ENCODE measurements around the gene FEZ2.

Gene FEZ2

DNA sequence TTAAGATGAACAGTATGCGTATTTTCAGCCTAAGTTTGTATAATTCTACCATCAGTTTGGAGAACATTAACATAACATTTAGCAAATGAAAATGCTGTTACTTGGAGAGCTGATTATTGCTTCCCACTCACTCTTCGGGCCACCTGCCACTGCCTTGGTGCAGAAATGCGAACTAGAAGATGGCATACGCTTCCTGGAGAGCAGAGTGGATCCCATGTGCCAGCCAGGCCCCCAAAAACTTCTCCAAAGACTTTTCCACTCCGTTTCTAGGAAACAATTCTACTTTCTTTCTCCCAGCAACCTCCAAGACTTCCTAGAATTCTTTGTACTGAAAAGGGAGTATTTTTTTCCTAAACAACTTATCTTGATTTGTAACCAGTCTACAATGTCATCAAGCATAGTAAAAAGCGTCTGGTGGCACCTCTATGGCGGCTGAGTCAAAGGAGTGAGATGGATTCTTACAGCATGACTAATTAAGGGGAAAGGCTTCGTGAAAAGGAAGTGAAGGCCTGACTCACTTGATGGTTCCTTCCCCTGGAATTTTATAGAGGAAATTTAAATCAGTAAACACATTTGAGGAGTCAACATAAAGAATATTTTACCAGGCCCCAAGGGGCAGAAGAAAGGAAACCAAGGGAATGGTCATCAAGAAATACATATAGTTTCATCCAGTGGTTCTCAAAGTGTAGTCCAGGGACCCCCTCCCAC is 36.6 kb downstream of the FEZ2 start:
- DNase-seq (ENCODE audit: low read depth), result no peak

DNA sequence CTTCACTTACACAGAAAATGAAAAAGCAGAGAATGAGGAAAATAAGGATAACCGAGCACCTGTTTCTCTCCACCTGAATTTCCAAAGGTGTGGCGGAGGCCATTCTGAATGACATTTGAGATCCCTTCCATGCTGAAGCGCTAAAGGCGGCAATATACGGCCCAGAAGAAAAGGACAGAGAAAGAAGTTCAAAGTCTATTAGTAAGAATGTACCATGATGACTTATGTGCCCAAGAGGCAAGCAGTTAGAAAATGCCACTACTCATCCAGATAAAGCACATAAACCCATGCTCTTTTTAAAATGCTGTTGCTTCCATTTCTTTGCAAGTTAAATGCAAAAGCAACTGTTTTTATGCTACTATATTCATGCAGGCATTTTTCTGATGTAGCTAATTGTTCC is 37.2 kb downstream of the FEZ2 start:
- no peak for DNase-seq (ENCODE audit: low read depth)

DNA sequence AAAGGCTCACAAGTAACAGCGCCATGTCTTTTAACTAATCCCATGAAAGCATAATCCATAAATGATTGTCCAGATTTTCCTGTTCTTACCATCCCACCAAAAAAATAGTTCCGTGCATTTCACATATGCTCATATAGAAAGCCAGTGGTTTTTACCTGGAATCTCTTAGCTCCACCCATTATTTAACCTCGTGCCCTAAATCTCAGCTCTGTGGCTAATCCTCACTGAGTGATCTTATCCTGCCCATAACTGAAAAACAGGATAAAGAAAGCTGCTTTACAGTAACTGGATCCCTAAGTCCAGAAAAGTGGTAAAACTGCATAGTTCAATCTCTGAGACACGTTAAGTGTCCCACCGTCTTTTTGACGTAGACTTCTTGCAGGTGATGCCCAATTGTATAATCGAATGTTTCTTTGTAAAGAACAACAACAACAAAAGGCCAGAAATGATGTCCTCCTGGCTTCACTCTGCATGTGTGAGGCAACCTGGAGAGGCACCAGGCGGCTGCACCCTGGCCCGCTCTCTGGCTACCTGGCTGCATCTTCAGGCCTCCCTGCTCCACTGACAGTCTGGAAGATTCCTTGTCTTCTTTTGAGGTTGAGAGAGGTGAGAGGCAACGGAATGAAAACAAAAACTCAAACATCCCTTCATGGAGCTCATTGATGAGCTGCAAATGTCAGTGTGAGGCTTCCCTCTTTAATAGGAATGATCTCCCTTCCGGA is 38.6 kb downstream of the FEZ2 start:
- DNase-seq (ENCODE audit: low read depth), result no peak

DNA sequence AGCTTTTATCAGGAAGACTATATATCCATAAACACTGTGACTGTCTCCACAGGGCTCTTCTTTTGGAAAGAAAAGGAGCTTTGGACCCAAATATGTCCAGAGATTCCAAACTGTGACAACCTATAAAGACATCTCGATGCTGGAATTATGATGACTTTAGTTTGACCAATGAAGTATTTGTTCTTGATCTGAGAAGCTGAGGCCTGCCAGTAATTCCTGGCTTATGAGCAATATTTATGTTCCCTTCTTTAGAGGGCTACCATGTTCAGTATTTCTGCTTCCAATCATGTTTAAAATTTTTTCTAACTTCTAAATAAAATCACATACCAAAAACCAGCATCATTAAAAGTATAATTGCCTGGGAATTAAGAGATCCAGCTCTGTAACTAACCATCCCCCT is 41.1 kb downstream of the FEZ2 start:
- no peak for DNase-seq (ENCODE audit: low read depth)

DNA sequence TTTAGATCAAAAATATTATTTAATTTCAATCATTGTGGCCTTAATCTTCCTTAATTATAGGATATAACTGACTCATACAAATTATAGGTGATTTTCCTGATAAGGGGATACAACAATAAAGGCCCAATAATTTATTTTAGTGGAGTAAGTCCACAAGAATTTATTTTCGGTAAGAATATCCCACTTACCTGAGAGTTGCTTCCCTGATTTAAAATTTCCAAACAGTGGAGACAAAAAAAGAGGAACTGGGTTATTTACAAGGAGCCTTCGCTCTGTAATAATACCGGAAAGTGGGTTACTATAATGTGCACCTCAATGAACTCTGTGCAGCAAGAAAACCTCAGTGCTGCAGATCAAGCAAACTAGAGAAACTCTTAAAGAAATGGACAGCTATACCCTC is 42.2 kb downstream of the FEZ2 start:
- DNase-seq (ENCODE audit: low read depth), result no peak

DNA sequence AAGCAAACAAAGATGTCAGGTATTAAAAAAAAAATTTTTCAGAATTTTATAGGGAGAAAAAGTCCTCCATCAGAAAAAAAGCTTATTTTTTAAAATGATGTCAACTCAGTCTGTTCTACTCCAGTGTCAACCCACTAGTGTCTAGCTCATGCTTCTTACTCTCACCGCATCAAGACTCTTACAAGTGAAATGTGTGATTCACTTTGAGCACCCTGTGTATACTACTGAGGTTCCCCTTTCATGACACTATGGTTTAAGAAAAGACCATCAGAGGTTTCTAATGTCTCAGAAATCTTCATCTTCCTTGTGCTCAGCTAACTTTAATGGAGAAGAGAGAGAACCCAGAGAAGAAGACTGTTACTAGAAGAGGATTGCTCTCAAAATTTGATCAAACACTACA is 43.4 kb downstream of the FEZ2 start:
- no peak for DNase-seq (ENCODE audit: low read depth)

DNA sequence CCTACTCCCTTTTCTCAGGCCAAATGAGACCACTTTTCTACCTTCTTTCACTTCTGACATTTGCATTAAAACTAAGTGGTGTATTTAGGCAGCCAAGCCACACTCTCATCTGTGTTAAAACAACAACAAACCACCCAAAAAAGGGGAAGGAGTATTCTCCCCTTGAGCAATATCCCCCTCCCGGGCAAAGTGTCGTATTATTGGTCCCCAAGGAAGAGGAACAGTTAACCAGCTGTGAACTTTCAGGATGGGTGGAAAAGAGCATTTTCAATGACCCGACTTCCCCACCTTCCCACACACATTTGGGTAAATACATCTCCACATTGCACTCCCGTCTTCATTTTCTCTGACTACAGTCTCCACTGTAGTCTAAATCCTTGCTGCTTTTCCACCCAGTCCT is 44.3 kb downstream of the FEZ2 start:
- no peak for DNase-seq (ENCODE audit: low read depth)

DNA sequence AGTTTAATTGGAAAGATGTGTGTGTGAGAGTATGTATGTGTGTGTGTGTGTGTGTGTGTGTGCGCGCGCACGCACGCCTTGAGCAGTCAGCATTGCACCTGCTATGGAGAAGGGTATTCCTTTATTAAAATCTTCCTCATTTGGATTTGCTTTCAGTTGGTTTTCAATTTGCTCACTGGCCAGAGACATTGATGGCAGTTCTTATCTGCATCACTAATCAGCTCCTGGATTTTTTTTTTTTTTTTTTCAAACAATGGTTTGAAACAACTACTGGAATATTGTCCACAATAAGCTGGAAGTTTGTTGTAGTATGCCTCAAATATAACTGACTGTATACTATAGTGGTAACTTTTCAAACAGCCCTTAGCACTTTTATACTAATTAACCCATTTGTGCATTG is 48.0 kb downstream of the FEZ2 start:
- no peak for DNase-seq (ENCODE audit: low read depth)

DNA sequence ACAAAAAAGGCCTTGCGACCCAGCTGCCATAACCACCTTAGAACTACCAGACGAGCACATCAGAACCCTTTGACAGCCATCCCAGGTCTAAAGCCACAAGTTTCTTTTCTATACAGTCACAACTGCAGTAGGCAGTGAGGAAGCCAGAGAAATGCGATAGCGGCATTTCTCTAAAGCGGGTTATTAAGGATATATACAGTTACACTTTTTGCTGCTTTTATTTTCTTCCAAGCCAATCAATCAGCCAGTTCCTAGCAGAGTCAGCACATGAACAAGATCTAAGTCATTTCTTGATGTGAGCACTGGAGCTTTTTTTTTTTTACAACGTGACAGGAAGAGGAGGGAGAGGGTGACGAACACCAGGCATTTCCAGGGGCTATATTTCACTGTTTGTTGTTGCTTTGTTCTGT is 48.8 kb downstream of the FEZ2 start:
- DNase-seq (ENCODE audit: low read depth), result no peak

DNA sequence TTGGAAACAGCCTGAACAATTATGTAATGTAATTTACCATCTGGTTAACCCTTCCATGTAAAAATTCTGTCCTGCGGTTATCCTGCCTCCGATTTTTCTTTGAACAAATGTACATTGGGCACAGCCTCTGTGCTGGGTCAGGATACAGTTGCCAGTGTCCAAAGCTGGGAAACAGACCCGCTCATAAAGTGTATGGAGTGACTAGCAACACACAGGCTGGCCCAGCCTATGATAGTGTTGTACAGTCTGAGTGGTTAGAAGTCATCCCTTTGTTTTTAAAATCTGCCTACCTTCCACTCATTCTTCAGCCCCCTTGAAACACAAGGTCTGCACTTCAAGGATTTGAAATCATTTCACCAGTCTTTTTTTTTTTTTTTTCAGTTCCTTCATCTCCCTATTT is 50.1 kb downstream of the FEZ2 start:
- DNase-seq (ENCODE audit: low read depth), result no peak

DNA sequence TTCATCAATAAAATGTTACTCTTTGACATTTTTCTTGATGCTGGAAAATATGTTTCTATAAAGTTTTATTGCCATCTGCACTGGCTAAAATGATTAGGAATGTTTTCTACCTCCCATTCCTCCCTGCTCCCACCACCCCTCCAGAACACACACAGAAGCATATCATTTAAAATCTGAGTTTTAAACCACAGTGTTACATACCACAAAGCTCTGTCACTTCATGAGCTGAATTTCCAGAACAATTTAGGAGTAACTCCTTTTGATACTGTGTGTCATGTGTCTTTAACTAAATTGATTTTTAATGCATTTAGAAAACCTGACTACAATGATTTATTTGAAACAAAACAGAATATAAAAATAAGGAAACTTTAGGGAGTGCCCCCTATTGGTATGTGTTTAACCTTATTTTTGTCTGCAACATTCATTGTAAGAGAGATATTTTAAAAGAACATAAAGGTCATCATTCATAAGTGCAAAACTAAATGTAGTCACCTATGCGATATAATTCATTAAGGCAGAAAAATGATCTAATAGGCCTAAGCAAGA is 52.0 kb downstream of the FEZ2 start:
- DNase-seq (ENCODE audit: low read depth), result no peak

DNA sequence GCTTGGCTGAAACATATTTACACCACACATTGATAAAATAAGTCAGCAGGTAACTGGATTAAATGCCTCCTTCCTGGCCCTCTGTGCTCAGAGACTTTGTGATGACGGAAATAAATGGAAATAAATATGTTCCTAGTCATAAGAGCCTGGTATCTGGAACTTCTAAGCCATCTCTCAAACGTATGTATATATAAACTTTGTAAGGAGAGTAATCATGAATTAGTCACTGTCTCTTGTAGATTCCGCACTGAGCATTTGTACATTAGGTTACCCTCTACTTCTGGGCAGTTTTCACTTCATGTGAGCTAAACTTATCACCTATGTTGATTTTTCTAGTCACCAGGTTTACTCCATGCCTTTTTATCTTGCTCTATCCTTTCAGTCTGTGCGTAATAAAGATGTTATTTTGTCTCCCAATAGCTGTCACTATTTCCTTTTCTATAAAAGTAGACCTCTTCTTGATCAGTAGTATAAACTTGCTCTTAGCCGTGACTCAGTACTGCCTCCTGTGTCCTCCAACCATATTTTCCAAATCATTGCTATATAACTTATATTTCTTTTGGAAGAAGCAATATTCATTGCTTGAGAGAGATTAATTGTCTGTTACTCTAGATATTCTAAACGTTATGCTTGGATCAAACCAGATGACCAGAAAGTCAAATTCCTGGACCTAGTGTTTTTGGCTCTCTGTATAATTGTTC is 53.2 kb downstream of the FEZ2 start:
- no peak for DNase-seq (ENCODE audit: low read depth)

DNA sequence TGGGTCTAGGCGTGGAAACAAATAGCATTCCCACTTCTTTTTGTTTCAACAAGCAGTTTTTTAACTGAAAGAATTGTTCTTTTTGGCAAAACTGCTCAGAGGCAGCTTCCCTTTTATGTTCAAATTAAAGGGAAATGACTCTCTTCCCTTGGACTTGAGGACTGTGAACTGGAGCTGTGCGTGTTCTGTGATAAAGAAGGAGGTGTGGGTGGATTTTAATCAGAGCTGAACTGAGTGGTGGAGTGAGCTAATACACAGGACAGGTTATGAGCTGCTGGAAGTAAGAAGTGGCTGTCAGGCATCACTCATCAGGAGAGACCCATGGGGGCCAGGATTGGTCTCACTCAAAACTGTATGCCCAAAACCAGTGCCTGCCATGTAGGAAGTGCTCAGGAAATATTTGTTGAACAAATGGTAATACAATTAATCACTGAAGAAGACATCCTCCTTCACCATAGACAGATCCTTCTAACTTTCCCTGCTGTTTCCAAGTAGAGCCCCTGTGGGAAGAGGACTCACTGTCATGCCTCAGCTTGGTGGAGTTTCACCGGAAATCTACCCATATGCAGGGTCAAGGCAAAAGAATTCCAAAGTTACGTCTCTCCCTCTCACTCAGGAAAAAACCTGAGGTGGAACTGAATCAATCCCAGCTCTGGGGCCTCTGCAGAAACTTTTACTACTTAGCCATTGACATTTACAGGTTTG is 55.9 kb downstream of the FEZ2 start:
- DNase-seq (ENCODE audit: low read depth), result no peak

DNA sequence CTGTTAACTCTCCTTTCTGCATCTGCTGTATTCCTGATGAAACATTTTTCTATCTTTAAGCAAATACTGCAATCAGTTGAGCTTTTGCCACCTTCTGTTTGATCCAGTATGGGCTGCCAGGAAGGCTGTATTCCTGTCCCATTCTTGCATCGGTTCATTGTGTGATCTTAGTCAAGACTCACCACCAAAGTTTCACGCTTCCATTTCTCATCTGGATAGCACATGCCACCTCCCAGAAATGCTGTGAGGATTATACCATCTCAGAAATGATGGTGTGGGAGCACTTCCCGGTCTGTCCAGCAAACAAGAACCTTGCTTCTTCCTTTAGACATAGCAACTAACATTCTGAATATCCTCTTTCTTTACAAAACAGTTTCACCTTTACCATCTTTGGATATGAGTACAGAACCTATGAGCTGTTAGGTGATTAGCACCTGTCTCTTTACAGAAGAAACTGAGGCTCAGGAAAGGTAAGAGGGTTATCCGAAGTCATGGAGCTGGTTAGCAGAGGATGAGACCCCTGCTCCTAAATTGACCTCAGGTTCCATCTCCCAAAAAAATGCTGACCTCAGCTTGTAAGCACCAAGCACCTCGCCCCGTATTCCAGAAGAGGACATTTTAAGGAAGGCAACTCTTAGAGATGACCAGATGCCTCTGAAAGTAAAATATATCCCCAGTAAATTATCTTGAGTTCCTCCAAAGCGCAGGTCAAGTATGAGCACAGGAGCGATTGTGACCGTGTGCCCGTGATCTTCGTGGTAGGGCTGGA is 56.8 kb downstream of the FEZ2 start:
- no peak for DNase-seq (ENCODE audit: low read depth)

DNA sequence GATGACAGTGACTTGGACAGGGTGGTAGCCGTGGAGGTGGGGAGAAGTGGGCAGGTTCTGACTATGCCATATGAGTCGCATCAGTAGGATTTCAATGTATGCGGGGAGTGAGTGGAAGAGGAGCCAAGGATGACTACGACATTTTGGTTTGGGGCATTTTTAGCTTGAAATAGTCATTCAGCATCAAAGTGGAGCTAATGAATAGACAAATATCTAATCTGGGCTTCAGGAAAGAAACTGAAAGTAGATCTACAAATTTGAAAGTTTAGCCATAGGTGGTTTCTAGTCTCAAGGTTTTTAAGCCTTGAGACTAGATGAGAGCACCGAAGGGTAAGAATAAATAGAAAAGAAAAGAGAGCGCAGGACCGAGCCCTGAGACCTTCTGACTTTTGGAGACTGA is 58.3 kb downstream of the FEZ2 start:
- DNase-seq (ENCODE audit: low read depth), result no peak

DNA sequence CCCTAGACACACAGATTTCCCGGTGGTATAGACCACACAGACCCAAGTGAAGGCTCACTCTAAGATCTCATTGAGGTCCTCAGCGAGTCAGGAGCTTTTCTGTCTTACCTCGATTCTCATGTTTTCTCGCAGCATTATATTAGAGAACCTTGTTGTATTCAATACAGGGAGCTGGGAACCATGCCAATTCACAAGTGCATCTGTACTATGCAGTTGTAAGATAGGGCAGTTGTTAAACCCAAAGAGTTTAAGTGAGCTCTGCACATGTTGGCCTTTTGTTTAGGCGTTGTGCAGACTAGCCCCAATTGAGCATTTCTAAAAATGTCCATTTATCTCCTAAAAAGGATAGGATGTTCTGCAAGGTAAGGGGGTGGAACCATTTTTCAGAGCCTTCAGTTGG is 59.6 kb downstream of the FEZ2 start:
- DNase-seq (ENCODE audit: low read depth), result no peak

DNA sequence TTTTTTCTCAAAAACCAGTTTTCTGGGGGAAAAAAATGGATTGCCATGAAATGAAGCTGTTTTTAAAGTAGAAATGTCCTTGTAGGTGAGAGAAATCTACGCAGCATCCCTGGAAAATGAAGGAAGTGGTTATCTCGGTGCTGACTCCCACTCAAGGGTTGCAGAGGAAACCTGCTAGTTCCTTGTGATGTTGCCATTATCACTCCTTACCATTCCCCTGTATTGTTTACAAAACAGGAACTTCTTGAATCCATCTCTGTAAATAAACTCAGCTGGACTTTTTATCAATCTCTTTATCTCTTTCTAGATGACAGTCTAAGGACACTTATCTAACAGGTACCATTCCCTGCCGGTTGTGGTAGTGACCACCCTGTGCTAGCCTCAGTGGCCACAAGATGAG is 61.2 kb downstream of the FEZ2 start:
- DNase-seq (ENCODE audit: low read depth), result no peak

DNA sequence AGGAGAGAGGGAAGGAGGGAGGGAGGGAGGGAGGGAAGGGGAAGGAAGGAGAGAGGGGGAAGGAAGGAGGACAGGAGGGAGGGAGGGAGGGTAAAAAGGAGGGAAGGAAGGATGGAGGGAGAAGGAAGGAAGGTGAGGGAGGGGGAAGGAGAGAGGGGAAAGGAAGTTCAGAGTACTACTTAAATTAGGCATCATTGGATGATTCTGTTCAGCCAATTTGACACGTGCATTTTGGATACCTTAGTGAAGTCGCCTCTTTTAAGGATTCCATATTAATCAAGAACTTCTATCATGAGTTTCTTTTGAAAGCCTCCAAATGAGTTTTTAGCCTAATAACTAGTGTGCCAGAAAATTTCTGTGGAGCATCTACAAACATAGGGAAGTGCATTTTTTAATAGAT is 62.9 kb downstream of the FEZ2 start:
- DNase-seq (ENCODE audit: low read depth), result no peak

DNA sequence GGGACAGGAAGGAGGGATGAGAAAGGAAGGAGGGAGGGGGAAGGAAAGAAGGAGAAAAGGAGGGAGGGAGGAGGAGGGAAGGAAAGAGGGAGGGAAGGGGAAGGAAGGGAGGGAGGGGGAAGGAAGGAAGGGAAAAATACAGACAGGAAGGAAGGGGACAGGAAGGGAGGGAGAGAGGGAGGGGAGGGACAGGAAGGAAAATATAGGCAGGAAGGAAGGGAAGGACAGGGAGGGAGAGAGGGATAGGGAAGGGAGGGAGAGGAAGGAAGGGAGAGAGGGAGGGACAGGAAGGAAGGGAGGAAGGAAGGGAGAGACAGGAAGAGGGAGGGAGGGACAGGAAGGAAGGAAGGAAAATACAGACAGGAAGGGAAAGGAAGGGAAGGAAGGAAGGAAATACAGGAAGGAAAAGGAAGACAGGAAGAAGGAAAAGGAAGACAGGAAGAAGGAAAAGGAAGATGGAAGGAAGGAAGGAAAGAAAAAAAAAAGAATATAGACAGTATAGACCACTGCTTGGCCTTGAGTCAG is 63.6 kb downstream of the FEZ2 start:
- no peak for DNase-seq (ENCODE audit: low read depth)

DNA sequence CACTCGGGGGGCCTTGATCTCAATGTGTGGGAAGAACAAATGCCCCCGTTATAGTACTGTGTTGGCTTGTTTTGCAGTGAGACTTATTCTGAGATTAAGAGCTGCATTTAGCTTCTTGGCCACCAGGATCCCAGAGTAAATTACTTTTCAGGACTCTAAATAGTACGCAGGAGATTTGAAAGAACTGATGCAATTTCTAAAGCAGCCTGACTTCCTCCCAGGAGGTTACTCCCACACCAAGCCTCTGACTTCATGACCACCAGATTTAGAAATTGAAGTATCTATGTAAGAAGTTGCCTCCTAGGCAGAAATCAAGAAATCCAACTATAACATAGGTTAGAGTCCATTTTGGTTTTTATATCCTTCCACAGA is 67.0 kb downstream of the FEZ2 start:
- DNase-seq (ENCODE audit: low read depth), result no peak

DNA sequence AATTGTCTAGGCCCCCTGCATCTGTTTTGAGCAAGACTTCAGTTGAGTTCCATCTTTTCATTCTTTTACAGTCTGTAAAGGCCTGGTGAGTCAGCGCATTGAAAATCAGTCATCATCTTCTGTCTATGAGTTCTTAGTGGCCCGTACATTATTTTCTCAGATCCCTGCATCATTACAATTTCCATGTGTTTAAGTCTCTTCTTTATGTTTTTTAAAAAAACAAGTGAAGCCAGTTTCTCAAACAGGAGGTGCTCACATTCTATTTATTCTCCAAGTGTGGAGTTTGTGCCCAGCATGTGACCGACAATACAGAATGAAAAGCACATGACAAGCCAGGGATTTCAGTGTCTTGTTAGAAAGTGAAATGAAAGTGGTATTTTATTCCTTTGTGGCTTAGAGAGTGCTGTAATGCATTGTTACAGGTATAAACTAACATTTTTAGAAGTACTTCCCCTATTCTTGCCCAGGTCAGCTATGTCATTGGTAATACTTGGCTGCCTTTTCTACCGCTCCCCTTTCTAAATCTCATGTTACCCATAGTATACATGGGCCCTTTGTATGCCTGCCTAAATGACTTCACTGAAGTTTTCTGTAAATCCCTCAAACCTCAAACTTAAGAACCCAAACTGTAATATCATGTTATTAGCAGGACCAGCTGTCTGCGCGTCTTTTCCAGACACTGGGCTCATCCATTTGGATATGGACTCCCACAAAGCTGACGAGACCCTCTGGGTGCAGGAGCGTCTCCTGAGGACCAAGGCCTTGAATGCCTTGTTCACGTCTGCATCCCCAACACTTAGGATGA is 67.6 kb downstream of the FEZ2 start:
- DNase-seq (ENCODE audit: low read depth), result no peak

Measured in activated T-helper 9 cell treated with anti-CD3 and anti-CD28 coated beads, Interleukin-2, amount 50 U/mL, for 16 hours (primary cell).